Skeletal muscle tissue (tissue), 4 donors: ENCODE measurements around the gene AKAP8. TPM values are rescaled to one million over a fixed set of nuclear protein-coding genes. Genes with fewer than 3 reads are reported as not detected.
"Not testable (repeated sequence)": the region's sequence is repeated elsewhere in the genome, so short reads cannot be mapped to it uniquely, and the experiment has no call there.

Experiments used
- H3K27ac ChIP-seq: one replicate; pipeline ENCODE4 v1.7.0; 2013; ENCODE audit warnings: mild to moderate bottlenecking, low read depth, low read length, inconsistent platforms
- H3K27me3 ChIP-seq, 3 donors: one replicate each; pipeline ENCODE4 v1.7.0; 2013; ENCODE audit warnings: low read length in 3 of 3; ENCODE audit not compliant: control insufficient read depth in 3 of 3, insufficient read depth in 3 of 3
- H3K36me3 ChIP-seq, 3 donors: one replicate each; pipeline ENCODE4 v1.7.0; 2013; ENCODE audit warnings: low read length in 3 of 3; ENCODE audit not compliant: control insufficient read depth in 3 of 3, insufficient read depth in 3 of 3
- H3K4me1 ChIP-seq, 3 donors: one replicate each; pipeline ENCODE4 v1.7.0; 2013; ENCODE audit warnings: low read length in 3 of 3, mild to moderate bottlenecking in 3 of 3; ENCODE audit not compliant: control insufficient read depth in 3 of 3, insufficient read depth in 3 of 3
- H3K4me3 ChIP-seq, 3 donors: one replicate each; pipeline ENCODE4 v1.7.0; 2013; ENCODE audit warnings: low read length in 3 of 3
- H3K9ac ChIP-seq, 3 donors: one replicate each; pipeline ENCODE4 v1.7.0; 2013; ENCODE audit warnings: low read length in 3 of 3, mild to moderate bottlenecking in 3 of 3, moderate library complexity in 2 of 3, low read depth in 1 of 3
- H3K9me3 ChIP-seq, 3 donors: one replicate each; pipeline ENCODE4 v1.7.0; 2013; ENCODE audit warnings: low read length in 3 of 3; ENCODE audit not compliant: control insufficient read depth in 3 of 3
- total RNA-seq: library from RNA; depleted of rRNA; stranded (reverse); fragments of >200 nt; gene quantifications from one replicate; pipeline ENCODE4 v1.2.3, GENCODE V29; 2014
- donor health status: Osteomylitis.

The AKAP8 gene
- total RNA-seq, 1 donor from 2014 or later, result 13.6 TPM

DNA sequence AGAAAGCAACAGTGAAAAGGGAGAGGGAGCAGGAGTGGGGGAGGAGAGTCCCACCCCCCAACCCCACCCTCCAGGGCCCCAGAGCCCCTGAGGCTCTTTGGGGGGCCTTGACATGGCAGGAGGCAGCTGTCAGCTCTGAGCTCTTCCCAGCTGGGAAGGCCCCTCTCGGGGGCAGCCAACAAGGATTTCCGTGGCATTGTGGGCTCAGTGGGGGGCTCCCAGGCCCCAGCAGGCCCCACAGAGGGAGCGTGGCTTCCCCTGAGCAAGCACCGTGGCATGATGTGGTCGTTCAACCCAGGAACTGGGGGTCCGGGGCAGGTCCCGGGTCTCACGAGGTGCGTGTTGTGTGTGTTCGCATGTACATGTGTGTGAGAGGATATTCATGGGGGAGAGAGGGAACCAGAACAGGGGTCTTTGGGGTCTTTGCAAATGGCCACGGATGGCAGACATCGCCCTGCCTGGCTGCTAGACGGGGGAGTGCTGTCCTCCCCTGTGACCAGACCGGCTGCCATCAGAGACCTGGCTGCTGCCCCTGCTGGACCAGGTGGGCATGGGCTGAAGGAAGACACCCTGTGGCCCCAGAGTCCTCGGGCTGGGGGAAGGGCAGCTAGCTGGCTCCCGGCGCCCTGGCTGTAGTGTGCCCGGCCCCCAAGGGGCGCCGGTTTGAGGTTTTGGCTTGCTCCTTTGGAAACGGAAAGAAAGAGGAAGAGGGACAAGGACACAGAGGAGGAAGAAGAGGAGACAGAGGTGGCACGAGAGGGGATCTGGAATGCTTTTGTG is 42.9 kb upstream of the AKAP8 start:
- no peak overlapping the region for H3K4me3 ChIP-seq
- H3K4me1 ChIP-seq, result peaks cover 23 to 44% (median 25%) of the 10 kb centered on the region in 3 donors
- H3K27ac ChIP-seq, result peak overlapping the region; percentile 66
- no peaks in the 10 kb centered on the region for H3K27me3 ChIP-seq
- H3K36me3 ChIP-seq, result peaks cover 38 to 49% (median 47%) of the 10 kb centered on the region in 3 donors
- peak overlapping the region in 2 of 3 donors; percentile 45 to 50 for H3K9ac ChIP-seq
- no peaks in the 10 kb centered on the region for H3K9me3 ChIP-seq

DNA sequence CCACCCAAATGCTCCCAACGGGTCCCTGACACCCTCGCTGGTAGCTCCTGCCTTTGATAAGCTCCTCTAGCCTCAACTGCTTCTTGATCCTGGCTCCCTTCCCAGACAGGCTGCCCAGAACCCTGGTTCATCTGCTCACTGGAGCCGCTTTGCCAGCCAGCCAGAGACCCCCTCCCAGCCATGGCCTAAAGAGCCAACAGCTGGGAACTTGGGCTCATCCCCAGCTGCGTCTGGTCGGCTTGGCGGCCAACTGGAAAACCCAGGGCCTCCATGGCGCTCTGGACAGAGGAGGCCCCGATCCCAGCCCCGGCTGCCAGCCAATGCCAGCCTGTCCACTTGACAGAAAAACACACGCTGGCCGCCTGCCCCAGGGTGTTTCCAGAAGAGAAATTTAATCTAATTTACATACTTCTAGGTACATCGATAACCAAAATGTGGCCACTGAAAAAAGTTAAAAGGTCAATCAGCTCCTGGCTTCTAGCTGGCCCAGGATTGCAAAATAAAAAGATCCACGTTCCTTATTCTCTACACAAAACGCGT is 42.2 kb upstream of the AKAP8 start:
- H3K4me3 ChIP-seq, result no peak overlapping the region
- peak overlapping the region; percentile 66 for H3K27ac ChIP-seq
- H3K36me3 ChIP-seq, result peaks cover 31 to 42% (median 40%) of the 10 kb centered on the region in 3 donors

DNA sequence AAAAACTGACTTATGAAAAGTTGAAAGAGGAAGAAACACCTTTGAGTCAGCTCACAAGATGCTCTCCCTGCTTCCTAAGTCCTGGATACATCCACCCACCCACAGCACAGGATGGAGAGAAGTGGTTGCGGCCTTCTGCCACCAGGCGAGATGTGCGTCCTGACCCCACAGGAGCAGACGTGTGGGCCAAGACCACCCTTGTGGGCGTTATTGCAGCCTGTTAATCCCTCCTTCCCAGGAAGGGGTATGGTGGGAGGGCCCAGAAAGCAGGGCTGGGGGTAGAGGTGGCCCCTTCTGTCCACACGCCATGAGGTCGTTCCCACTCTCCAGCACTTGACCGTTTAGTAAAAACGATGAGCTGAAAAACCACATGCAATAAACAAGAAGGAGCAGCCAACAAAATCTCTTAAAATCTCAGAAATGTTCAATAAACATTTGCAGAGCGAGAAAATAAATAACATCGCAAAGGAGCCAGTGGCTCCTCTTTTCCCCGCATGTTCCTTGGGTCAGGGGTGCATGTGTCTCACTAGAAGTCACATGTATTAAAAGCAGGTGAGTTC is 41.6 kb upstream of the AKAP8 start:
- Histone ChIP-seq H3K9me3 (no peaks in the 10 kb centered on the region), H3K36me3 (peaks cover 28 to 38% (median 34%) of the 10 kb centered on the region in 3 donors), H3K4me3 (no peak overlapping the region), H3K4me1 (peaks cover 35 to 57% (median 37%) of the 10 kb centered on the region in 3 donors), H3K27ac (peak overlapping the region; percentile 66), H3K9ac (peak overlapping the region in 2 of 3 donors; percentile 45 to 50), H3K27me3 (no peaks in the 10 kb centered on the region)

More for the DNA sequence above, 42.2 kb upstream of the AKAP8 start:
- Histone ChIP-seq H3K4me1 (peaks cover 30 to 51% (median 32%) of the 10 kb centered on the region in 3 donors), H3K27me3 (no peaks in the 10 kb centered on the region), H3K9ac (peak overlapping the region in 2 of 3 donors; percentile 45 to 50), H3K9me3 (no peaks in the 10 kb centered on the region)

DNA sequence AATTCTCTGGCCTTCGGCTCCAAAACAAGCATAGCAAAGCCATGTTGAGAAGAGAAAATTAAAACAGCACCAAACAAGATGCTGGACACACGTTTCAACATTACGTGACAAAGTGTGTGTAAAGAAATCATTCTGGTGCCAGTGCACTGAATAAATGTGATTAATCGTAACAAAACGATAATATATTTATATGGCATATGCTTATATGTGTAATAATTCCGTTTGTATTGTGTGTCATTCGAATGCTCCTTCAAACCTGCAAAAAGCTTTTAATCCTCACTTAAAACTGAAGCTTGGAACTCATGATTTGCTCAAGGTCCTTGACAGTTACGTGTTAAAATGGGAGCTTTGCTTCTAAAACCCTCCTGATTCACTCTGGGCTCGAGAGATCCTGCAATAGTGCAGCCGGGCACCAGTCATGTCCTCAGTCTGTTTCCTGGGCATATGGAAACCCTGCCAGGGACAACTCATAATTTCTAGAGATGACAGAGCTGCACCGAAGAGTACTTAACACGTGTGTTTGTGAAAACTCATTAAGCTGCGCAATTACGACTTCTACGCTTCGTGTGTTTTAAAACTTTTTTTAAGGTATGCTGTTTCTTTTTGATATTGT is 39.9 kb upstream of the AKAP8 start:
- Histone ChIP-seq H3K36me3 (peaks cover 16 to 25% (median 24%) of the 10 kb centered on the region in 3 donors), H3K27ac (no peak overlapping the region), H3K4me3 (peak overlapping the region; percentile 78 to 100 (median 87))

DNA sequence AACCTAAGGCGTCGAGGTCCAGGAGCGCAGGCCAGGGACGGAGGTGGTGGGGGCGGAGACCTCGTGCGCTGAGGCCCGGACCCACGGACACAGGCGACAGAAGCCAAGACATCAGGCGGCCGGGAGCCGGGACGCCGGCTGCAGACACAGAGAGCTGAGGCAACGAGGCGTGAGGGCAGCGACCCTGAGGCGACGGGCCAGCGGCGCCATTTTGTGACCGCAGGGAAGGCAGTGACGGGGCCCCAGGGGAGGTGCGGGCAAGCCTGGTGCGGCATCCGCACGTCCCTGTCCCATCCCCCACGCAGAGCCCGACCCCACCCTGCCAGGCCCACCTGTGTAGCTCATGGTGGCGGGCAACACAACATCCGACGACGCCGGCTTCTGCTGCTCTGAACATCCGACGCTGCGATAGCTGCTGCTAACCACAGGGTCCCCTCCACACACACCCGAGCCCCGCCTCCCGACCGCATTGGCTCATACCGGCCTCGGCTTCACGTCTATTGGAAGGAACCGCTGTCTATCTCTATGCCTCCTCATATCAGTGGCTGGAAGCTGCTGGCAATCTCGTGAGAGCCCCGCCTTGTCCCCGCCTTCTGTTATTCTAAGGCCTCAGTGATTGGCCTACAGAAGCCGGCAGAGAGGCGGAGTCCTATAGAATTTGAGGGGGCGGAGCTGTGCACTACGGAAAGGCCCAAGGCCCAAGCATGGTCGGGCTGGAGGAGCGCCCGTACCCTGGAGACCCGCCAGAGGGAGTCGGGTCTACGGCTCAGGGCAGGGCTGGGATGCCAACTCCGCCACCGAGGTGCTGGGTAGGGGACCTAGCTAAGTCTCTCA is 39.2 kb upstream of the AKAP8 start, which contains the start of gene AKAP8L:
Gene AKAP8L (minus strand): TSS at position 410 of the 834 bp plus-strand sequence. CDS start 65 bp downstream, at position 345.
- no peaks in the 10 kb centered on the region for H3K9me3 ChIP-seq
- H3K4me3 ChIP-seq, result peak within 1 kb of the TSS; percentile 96 to 100 (median 97)
- H3K36me3 ChIP-seq, result peaks cover 11 to 18% (median 17%) of the 10 kb centered on the region in 3 donors
- H3K27me3 ChIP-seq, result no peaks in the 10 kb centered on the region
- peak within 1 kb of the TSS; percentile 92 for H3K27ac ChIP-seq
- H3K9ac ChIP-seq, result peak within 1 kb of the TSS; percentile 97 to 99 (median 98)
- H3K4me1 ChIP-seq, result peaks cover 41 to 74% (median 42%) of the 10 kb centered on the region in 3 donors

More for the DNA sequence above, 39.9 kb upstream of the AKAP8 start:
- Histone ChIP-seq H3K4me1 (peaks cover 39 to 66% (median 42%) of the 10 kb centered on the region in 3 donors), H3K9ac (peak overlapping the region; percentile 70 to 84 (median 80)), H3K9me3 (no peaks in the 10 kb centered on the region), H3K27me3 (no peaks in the 10 kb centered on the region)

DNA sequence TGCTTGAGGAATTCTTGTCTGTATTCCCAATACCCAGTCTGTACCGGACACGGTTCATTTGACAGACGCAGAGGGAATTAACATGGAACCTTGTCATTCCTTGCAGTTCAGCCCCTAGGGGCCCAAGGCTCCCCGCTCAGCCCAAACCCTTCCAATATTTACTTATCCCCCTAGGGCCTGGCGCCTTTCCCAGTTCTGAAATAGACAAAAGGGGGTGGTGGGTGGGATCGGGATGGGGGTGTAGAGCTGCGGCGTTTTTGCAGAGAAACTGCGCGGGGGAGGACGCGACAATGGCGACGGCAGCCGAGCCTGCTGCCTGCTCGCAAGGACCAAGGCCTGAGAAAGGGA is 38.6 kb upstream of the AKAP8 start:
- H3K9me3 ChIP-seq, result no peaks in the 10 kb centered on the region
- H3K27me3 ChIP-seq, result no peaks in the 10 kb centered on the region
- peaks cover 5 to 12% (median 11%) of the 10 kb centered on the region in 3 donors for H3K36me3 ChIP-seq
- peak overlapping the region; percentile 96 to 100 (median 97) for H3K4me3 ChIP-seq
- H3K4me1 ChIP-seq, result peaks cover 46 to 80% (median 48%) of the 10 kb centered on the region in 3 donors
- peak overlapping the region; percentile 97 to 99 (median 98) for H3K9ac ChIP-seq
- peak overlapping the region; percentile 92 for H3K27ac ChIP-seq

DNA sequence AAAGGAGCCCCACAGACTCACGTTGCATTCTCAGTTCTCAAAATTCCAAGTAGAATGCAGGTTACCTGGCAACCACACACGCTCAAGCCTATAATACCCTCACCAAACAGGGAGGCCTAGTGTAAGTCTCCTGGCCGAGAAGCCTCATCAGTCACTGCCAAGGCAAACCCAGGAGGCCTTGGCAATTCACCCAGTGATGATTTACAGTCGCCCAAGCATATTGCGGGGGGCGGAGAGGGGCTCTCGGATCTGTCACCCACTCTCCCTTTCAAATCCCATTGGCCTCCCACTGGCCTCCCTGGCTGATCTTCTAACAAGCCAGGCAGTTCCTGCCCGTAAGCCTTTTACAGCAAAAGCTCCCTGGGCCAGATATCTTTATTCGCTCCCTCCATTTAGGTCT is 38.1 kb upstream of the AKAP8 start:
- H3K9me3 ChIP-seq, result no peaks in the 10 kb centered on the region
- H3K9ac ChIP-seq, result peak overlapping the region; percentile 97 to 99 (median 98)
- H3K27ac ChIP-seq, result peak overlapping the region; percentile 92
- peaks cover 51 to 83% (median 53%) of the 10 kb centered on the region in 3 donors for H3K4me1 ChIP-seq
- peaks cover 2 to 7% (median 6%) of the 10 kb centered on the region in 3 donors for H3K36me3 ChIP-seq
- H3K4me3 ChIP-seq, result peak overlapping the region; percentile 96 to 100 (median 97)
- no peaks in the 10 kb centered on the region for H3K27me3 ChIP-seq

DNA sequence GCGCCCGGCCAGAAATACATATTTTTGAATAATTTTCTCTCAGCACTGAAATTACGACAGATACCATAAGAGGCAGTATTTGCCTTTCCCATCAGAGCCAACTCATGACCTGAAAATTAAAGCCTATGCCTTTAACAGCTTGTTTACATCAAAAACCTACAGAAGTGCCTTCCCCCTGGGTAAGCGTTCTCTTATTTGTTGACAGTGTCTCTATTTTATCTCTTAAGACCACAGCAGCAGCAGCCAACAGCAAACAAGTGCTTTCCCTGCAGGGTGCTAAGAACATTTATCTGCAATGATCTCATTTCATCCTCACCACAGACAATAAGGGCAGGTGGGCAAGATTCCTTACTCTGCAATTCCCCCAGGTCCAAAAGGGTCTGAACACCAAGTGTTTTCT is 33.2 kb upstream of the AKAP8 start:
- peak overlapping the region; percentile 56 for H3K27ac ChIP-seq
- H3K4me3 ChIP-seq, result peak overlapping the region in 2 of 3 donors; percentile 17
- H3K9ac ChIP-seq, result peak overlapping the region; percentile 28 to 51 (median 40)
- no peaks in the 10 kb centered on the region for H3K27me3 ChIP-seq
- peaks cover 6 to 14% (median 12%) of the 10 kb centered on the region in 3 donors for H3K36me3 ChIP-seq
- H3K9me3 ChIP-seq, result no peaks in the 10 kb centered on the region
- peaks cover 49 to 79% (median 66%) of the 10 kb centered on the region in 3 donors for H3K4me1 ChIP-seq

DNA sequence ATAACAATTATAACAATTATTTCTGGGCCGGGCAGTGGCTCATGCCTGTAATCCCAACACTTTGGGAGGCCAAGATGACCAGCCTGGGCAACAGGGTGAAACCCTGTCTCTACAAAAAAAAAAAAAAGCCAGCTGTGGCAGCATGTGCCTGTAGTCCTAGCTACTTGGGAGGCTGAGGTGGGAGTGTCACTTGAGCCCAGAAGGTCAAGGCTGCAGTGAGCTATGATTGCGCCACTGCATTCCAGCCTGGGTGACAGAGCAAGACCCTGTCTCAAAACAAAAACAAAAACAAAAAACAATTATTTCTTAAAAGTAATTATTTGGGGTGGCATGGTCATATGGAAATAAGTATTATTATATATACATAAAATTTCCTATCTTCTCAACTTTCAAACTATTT is 31.8 kb upstream of the AKAP8 start:
- H3K4me3 ChIP-seq, H3K9me3 ChIP-seq, H3K9ac ChIP-seq, H3K27me3 ChIP-seq: not testable (repeated sequence)
- peaks cover 6 to 14% (median 10%) of the 10 kb centered on the region in 3 donors for H3K36me3 ChIP-seq
- peaks cover 42 to 72% (median 58%) of the 10 kb centered on the region in 3 donors for H3K4me1 ChIP-seq
- H3K27ac ChIP-seq, result peak overlapping the region; percentile 40
